Measurements from ENCODE around the gene ALG14.

- TF ChIP-seq CTCF (IDR thresholded peaks at IDR 0.05) (no peak), POLR2A (IDR thresholded peaks at IDR 0.05) (no peak)
Measured at GRCh38 chr1:94980582-94981574, 91.9 kb downstream of the ALG14 start.

All from lower leg skin (tissue), 3 donors.